Measurements from ENCODE around the gene PTGR3.

DNA sequence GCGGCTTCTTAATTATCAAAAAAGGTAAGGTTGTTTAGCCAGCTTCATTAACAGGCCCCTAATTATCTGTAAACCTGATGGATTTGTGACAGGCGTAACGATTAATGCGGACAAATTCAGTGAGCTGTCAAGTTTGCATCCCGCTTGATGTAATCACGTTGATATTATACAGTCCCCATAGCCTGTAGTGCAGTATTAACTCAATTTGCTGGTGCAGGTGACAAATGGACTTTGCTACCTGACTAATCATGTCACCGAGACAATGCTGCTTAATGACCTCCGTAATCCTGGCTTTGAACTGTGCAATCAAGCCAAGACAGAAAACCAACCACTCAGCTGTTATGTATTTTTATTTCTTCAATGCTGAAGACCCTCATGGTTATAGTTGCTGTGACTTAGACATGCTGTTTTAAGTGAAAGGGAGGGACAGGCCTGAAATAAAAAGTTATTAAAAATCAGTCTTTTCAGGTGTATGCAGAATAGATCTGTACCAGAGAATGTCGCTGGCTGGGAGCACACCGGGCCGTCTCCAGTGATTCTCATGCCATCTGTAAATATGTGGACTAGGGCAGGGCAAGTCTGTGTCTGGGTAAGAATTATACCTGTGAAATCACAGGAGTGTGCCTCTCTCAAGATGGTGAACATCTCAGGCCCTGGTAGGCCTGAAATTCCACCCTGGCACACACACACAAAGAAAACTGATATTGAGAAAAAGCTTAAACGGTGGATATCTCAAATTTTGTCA lies 6.0 kb upstream of the PTGR3 start:
- TF ChIP-seq, protein P1, sequence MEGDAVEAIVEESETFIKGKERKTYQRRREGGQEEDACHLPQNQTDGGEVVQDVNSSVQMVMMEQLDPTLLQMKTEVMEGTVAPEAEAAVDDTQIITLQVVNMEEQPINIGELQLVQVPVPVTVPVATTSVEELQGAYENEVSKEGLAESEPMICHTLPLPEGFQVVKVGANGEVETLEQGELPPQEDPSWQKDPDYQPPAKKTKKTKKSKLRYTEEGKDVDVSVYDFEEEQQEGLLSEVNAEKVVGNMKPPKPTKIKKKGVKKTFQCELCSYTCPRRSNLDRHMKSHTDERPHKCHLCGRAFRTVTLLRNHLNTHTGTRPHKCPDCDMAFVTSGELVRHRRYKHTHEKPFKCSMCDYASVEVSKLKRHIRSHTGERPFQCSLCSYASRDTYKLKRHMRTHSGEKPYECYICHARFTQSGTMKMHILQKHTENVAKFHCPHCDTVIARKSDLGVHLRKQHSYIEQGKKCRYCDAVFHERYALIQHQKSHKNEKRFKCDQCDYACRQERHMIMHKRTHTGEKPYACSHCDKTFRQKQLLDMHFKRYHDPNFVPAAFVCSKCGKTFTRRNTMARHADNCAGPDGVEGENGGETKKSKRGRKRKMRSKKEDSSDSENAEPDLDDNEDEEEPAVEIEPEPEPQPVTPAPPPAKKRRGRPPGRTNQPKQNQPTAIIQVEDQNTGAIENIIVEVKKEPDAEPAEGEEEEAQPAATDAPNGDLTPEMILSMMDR (IDR thresholded peaks at IDR 0.05 in 8 of 11, conservative IDR thresholded peaks at IDR 0.05 in 3 of 11): no peak
- TF ChIP-seq POLR2A (IDR thresholded peaks at IDR 0.05): no peak
